Upper lobe of left lung (tissue), 6 donors: ENCODE data around the gene EPN1. TPM values are rescaled to one million over a fixed set of nuclear protein-coding genes. Genes with fewer than 3 reads are reported as not detected.

Experiments
- ATAC-seq, 2 donors: fragments of 200-7000 bp; cut with Tn5 transposase; one replicate each; pipeline ENCODE4 v1.9.1; 2022; ENCODE audit warnings: mild to moderate bottlenecking in 2 of 2, moderate library complexity in 2 of 2; ENCODE audit not compliant: low FRiP score in 2 of 2
- DNase-seq, 2 donors: peaks; one replicate each; pipeline ENCODE4 v3.0.0-alpha.2; 2019 to 2020
- H3K27ac ChIP-seq, 4 donors: fragments of 200-600 bp; sonication (generic); one replicate each; pipeline ENCODE4 v1.5.1; 2016 to 2019
- H3K27me3 ChIP-seq, 4 donors: fragments of 200-600 bp; sonication (generic); one replicate each; pipeline ENCODE4 v1.5.1; 2017 to 2019
- H3K36me3 ChIP-seq, 4 donors: fragments of 200-600 bp; sonication (generic); one replicate each; pipeline ENCODE4 v1.5.1; 2016 to 2019
- H3K4me1 ChIP-seq, 4 donors: fragments of 200-600 bp; sonication (generic); one replicate each; pipeline ENCODE4 v1.5.1; 2018 to 2019
- H3K4me3 ChIP-seq, 4 donors: fragments of 200-600 bp; sonication (generic); one replicate each; pipeline ENCODE4 v1.5.1; 2017 to 2019; ENCODE audit warnings: mild to moderate bottlenecking in 2 of 4, moderate library complexity in 1 of 4
- H3K9me3 ChIP-seq, 4 donors: fragments of 200-600 bp; sonication (generic); one replicate each; pipeline ENCODE4 v1.5.1; 2018 to 2019
- EP300 ChIP-seq, 4 donors: sonication (generic); formaldehyde crosslinking; IDR thresholded peaks; one replicate each; pipeline ENCODE4 v1.5.1; 2017; ENCODE audit warnings: antibody characterized with exemption in 4 of 4, control low read depth in 2 of 4
- POLR2A ChIP-seq, 4 donors: fragments of 450-650 bp; IDR thresholded peaks; one replicate each; pipeline ENCODE4 v1.5.1; 2016 to 2017; ENCODE audit warnings: antibody characterized with exemption in 4 of 4, mild to moderate bottlenecking in 2 of 4
- POLR2AphosphoS5 ChIP-seq, 2 donors: sonication (generic); formaldehyde crosslinking; IDR thresholded peaks; one replicate each; pipeline ENCODE4 v1.5.1; 2017; ENCODE audit warnings: antibody characterized with exemption in 2 of 2
- WGBS, 2 donors: methylation state at CpG; one replicate each; pipeline ENCODE4 v1.1.5; 2017 to 2018; 5-methylcytosine and 5-hydroxymethylcytosine counted together
- total RNA-seq, 6 donors: library from RNA; depleted of rRNA in 4 of 6; stranded (reverse); fragments of >200 nt in 4 of 6; gene quantifications; one replicate each; pipeline versions ENCODE4 v1.1.0 to v1.2.1, GENCODE V29; 2016 to 2021
- TF ChIP-seq, protein P1 (sequence below), 6 experiments: fragments of 450-650 bp in 4 of 6; fragments of 200-600 bp in 2 of 6; sonication (generic) in 2 of 6; IDR thresholded peaks; one replicate each; pipeline ENCODE4 v1.5.1; 2016 to 2019; ENCODE audit warnings: antibody characterized with exemption in 6 of 6
- donor health status: DM: no; HTN: no; CAD: no; lungs with moderate emphysema.
- donor health status: DM: no; HTN: yes; CAD: no; lungs with severe emphysema.

The EPN1 gene
- total RNA-seq, 6 donors from 2014 or later, result 59.7 to 357 (median 126) TPM

DNA sequence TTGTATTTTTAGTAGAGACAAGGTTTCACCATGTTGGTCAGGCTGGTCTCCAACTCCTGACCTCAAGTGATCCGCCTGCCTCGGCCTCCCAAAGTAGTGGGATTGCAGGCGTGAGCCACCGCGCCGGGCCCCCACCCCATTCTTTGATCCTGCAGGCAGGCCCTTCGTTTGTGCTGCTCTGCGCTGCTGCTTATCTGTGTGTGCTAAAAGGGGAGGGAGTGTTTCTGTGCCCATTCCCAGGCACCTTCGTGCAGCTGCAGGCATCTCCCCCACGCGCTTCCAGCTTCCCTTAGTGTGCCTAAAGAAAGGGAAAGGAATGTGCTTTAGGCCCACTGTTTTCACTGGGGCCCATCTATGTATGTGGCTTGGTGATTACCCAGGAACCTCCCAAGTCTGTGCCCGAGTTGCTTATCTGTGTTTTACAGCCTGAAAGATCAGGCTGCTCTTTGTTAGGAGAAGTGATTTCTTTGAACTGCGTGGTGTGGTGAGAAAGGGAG lies 27.2 kb downstream of the EPN1 start:
- DNase-seq (peak in 1 of 2 donors; percentile 60), ATAC-seq (no peak)
- Histone ChIP-seq H3K27me3 (no peaks in the 10 kb centered on the region), H3K4me1 (peaks cover 0 to 5% (median 1%) of the 10 kb centered on the region in 4 donors), H3K4me3 (no peak overlapping the region), H3K27ac (no peak overlapping the region), H3K36me3 (peaks cover 0 to 36% (median 7%) of the 10 kb centered on the region in 4 donors), H3K9me3 (no peaks in the 10 kb centered on the region)
- 71 to 73% methylated on average over 13 of the region's 13 CpGs for WGBS, 2 donors
- TF ChIP-seq POLR2A (IDR thresholded peaks at IDR 0.05) (no peak), POLR2AphosphoS5 (IDR thresholded peaks at IDR 0.05) (no peak), EP300 (IDR thresholded peaks at IDR 0.05) (no peak)
- TF ChIP-seq, protein P1, sequence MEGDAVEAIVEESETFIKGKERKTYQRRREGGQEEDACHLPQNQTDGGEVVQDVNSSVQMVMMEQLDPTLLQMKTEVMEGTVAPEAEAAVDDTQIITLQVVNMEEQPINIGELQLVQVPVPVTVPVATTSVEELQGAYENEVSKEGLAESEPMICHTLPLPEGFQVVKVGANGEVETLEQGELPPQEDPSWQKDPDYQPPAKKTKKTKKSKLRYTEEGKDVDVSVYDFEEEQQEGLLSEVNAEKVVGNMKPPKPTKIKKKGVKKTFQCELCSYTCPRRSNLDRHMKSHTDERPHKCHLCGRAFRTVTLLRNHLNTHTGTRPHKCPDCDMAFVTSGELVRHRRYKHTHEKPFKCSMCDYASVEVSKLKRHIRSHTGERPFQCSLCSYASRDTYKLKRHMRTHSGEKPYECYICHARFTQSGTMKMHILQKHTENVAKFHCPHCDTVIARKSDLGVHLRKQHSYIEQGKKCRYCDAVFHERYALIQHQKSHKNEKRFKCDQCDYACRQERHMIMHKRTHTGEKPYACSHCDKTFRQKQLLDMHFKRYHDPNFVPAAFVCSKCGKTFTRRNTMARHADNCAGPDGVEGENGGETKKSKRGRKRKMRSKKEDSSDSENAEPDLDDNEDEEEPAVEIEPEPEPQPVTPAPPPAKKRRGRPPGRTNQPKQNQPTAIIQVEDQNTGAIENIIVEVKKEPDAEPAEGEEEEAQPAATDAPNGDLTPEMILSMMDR (IDR thresholded peaks at IDR 0.05), result no peak

DNA sequence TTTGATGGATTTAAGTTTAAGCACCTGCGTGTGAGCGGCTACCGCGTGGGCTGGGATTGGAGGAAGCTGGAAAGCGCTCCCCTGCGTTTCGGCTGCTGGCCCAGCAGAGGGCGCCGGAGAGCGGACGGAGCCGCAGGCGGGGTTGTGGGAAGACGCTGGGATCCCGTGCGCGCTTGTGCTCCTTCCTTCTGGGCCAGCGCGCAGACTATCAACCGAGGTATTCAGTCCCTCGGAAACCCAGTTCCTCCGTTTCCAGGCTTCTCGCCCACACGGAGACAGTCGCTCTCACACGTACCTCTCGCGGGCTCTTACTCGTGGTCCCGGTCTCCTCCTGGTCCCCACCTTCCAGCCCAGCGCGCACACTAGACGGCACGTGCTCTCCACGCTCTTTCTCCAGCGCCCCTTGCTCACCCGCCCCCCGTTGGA lies 28.8 kb downstream of the EPN1 start:
- Histone ChIP-seq H3K27ac (no peak overlapping the region), H3K9me3 (no peaks in the 10 kb centered on the region), H3K27me3 (no peaks in the 10 kb centered on the region), H3K4me1 (peaks cover 0 to 5% (median 1%) of the 10 kb centered on the region in 4 donors), H3K4me3 (no peak overlapping the region), H3K36me3 (peaks cover 0 to 20% (median 4%) of the 10 kb centered on the region in 4 donors)
- no peak for TF ChIP-seq POLR2A (IDR thresholded peaks at IDR 0.05)
- TF ChIP-seq, protein P1 (IDR thresholded peaks at IDR 0.05), result peak; percentile 61 to 82 (median 72)
- peak; percentile 42 to 90 for DNase-seq
- 51 to 53% methylated on average over 25 to 38 of the region's 38 CpGs for WGBS, 2 donors
- peak; percentile 77 to 80 for ATAC-seq

DNA sequence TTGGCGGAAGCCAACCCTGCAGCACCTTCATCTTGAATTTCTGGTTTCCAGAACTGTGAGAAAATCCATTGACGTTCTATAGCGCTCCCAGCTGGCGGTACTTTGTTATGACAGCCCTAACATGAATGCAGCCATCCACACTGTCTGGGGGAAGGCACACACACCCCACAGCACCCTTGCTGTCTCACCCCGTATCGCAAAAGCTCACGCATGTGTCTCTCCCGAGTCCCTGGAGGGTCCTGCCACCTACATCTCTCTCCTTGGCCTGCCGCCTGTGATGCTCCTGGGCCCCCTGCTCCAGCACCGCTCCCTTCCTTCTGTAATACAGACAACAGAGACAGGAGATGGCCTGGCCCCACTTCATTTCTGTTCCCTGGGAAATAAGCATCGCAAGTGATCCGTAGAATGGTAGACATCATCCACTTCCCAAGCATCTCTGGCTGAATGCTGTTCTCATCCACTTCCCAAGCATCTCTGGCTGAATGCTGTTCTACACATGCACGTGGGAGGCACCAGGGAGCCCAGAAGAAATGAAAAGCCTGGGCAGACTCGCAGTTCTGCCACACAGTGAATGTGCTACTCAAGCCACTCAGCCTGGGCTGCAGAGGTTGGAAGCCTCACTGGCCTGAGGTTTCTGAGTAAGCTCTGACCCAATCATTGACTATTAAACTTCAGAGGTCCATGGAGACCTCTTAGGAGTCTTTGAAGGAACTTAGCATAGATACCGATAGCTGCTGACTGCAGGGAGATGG lies 29.6 kb downstream of the EPN1 start:
- Histone ChIP-seq H3K9me3 (no peaks in the 10 kb centered on the region), H3K27ac (no peak overlapping the region), H3K4me1 (peaks cover 0 to 5% (median 1%) of the 10 kb centered on the region in 4 donors), H3K27me3 (no peaks in the 10 kb centered on the region), H3K36me3 (peaks cover 0 to 13% (median 4%) of the 10 kb centered on the region in 4 donors), H3K4me3 (no peak overlapping the region)
- ATAC-seq (peak in 1 of 2 donors; percentile 25), DNase-seq (no peak)
- WGBS, 2 donors, result 94 to 96% methylated on average over 15 of the region's 15 CpGs
- TF ChIP-seq, protein P1 (IDR thresholded peaks at IDR 0.05), result no peak
- TF ChIP-seq POLR2A (IDR thresholded peaks at IDR 0.05) (no peak), EP300 (IDR thresholded peaks at IDR 0.05) (no peak), POLR2AphosphoS5 (IDR thresholded peaks at IDR 0.05) (no peak)

DNA sequence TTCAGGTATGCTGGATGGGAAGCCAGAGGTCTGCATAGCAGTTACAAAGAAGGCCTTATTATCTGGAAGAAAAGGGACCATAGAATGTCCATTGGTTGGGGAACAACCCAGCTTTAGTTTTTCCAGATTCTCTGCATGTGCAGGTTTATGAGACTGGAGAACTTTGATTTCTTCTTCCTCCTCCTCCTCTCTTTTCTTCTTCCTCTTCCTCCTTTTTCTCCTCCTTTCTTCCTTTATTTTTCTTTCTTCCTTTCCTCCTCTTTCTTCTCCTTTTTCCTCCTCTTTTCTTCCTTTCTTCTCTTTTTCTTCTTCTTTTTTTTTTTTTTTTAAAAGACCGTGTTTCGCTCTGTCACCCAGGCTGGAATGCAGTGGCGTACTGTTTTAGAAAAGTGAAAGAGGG lies 30.9 kb downstream of the EPN1 start:
- peaks cover 0 to 5% (median 1%) of the 10 kb centered on the region in 4 donors for H3K4me1 ChIP-seq
- no peaks in the 10 kb centered on the region for H3K27me3 ChIP-seq
- no peak for ATAC-seq
- no peaks in the 10 kb centered on the region for H3K9me3 ChIP-seq
- no peak overlapping the region for H3K27ac ChIP-seq
- H3K36me3 ChIP-seq, result peaks cover 0 to 7% (median 0%) of the 10 kb centered on the region in 4 donors
- WGBS, 2 donors, result 94% methylated on average over 3 of the region's 3 CpGs; no CpG with 5 or more reads in 1 of the 2 donors
- no peak for TF ChIP-seq POLR2AphosphoS5 (IDR thresholded peaks at IDR 0.05)
- TF ChIP-seq, protein P1 (IDR thresholded peaks at IDR 0.05), result no peak
- no peak for TF ChIP-seq EP300 (IDR thresholded peaks at IDR 0.05)
- TF ChIP-seq POLR2A (IDR thresholded peaks at IDR 0.05), result no peak
- H3K4me3 ChIP-seq, result no peak overlapping the region
- DNase-seq, result no peak
